GM18499 (cell line): ENCODE data around the gene SNRPD2.
A peak's percentile ranks its signal among the peaks of the same experiment; 100 is the strongest.

Experiments
- ATAC-seq: cut with Tn5 transposase; IDR thresholded peaks from one replicate; pipeline ENCODE4 v1.9.1; 2021; ENCODE audit warnings: moderate number of reproducible peaks; ENCODE audit not compliant: insufficient read depth, unreplicated experiment

SNRPD2 gene

DNA sequence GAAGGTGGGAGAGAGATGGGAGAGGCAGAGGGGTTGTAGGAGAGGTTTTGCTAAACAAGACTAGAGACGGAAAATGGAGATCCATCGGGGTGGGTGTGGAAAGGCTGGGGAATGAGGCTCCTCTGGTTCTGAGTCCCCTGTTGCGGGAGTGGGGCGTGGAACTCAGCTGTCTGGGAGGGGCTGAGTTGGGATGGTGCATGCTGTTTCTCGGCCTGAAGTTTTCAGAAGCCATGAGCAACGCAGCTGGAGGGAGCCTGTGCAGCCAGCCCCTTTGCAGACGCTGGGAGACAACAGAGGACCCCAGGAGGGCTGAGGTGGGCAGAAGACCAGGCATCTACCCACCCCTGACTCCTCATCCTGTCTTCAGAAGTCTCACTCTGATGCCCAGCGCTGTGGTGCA is 31.1 kb downstream of the SNRPD2 start:
- ATAC-seq, result no peak

DNA sequence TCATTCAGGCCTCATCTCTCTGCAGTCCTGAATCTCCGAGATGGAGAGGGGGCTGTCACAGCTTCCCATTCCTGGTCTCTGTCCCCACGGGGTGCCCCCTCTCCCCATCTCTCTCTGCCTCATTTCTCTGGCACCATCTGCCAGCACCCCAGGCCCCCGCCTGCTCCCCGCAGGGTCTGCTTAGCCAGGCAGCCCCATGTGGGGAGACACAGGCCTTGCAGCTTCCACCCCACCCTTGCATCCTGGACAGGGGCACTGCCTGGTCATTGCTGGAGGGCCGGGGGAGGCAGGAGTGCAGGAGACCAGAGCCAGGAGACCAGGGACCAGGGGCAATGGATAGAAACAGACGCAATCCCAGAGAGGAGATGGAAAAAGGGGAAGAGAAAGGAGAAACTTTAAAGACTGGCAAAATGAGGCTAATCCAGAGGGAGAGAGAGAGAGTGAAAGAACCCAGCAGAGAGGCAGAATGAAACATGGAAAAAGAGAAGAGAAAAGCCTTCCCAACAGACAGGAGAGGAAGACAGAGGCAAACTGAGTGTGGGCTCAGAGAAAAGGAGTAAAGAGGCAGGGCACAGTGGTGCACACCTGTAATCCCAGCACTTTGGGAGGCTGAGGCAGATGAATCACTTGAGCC is 32.5 kb downstream of the SNRPD2 start:
- ATAC-seq, result no peak

DNA sequence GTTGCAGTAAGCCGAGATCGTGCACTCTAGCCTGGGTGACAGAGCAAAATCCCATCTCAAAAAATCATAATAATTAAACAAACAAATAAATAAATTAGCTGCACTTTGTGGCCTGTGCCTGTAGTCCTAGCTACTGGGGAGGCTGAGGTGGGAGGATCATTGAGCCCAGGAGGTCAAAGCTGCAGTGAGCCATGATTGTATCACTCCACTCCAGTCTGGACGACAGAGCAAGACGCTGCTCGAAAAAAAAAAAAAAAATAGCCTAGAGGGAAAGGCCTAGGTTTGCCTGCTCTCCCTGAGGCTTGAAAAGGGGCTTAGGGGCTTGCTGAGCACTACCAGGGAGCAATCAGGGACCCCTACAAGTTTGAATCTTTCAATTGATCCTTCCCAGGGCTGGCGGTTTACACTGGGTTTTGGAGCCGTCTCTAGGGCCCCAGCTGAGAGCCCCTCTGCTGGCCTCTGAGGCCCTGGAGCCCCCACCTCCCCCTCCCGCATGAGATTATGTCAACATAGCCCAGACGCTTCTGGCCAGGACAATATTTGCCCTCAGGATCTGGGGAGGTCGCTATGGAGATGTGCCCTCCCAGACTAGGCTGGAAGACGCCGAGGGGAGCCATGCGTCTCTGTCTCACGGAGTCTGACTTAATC is 34.1 kb downstream of the SNRPD2 start:
- ATAC-seq, result no peak

DNA sequence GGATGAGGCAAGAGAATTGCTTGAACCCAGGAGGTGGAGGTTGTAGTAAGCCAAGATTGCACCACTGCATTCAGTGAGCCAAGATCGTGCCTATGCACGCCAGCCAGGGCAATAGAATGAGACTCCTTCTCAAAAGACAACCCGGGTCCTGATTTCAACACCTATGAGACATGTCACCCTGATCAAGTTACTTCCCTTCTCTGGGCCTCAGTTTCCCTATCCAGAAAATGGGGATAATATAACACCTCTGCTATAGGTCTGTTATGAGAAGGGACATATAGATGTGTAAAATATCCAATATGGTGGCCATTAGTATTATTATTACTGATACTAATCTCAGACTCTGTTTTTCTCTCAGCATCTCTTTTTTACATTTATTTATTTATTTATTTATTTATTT is 36.7 kb downstream of the SNRPD2 start:
- ATAC-seq, result no peak

- ATAC-seq, result no peak
Measured at GRCh38 chr19:45653634-45654033, 38.1 kb downstream of the SNRPD2 start.

GRCh38 chr19:45650722-45651121 is 41.0 kb downstream of the SNRPD2 start:
- ATAC-seq, result no peak

GRCh38 chr19:45646345-45646698 is 45.4 kb downstream of the SNRPD2 start:
- ATAC-seq, result no peak

DNA sequence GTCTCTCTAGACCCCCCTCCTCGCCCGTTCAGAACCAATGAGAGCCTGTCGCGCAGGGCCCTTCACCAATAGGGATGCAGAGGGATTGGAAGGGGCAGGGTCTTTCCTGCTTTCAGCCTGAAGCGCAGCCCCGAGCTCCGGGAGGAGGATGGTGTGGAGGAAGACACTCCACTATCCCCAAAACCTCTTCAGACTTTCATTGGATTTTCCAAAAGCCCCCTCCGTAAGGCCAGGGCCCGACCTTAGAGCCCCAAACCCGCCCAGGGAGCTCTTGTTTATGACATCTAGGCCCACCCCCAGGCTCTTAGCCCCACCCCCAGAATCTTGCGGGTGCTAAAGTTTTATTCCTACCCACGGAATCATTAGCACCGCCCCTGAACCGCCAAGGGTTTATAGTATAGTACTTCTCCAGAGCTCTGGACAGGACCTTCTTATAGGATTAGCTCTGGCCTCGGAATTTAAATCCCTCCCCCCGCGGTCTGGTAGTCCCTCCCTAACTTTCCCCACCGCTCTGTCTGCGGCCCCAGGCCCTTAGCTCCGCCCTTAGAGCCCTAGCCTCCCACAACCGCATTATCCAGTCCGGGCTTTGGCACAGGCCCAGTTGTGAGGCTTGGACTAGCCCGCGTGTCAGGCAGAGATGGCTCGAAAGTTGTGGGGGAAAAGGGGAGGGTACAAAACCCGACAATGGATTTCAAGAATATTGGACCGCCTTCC is 46.0 kb downstream of the SNRPD2 start:
- ATAC-seq, result no peak

DNA sequence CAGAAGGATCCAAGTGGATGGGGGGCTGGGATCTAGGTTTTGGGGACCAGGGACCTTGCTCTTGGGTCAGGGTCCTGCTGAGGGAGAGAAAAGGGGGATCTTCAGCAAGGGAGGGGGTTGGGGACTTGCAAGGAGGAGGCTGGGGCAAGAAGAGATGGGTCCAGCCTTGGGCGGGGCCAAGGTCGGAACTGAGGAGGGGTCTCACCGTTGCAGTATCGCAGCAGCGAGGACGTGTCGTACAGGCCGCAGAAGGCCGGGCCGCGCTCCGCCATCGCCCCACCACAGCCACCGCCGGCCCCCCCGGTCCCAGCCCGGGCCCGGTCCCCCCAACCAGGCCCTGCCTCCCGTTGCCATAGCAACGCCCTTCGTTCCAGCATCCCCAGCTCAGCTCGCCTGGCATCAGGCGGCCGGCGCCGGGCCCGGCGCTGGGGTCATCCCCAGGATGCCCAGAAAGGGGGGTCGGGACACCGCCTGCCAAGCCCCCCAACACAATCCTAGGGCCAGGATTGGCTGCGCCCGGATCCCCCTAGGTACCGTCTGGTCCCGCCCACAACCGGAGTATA is 46.6 kb downstream of the SNRPD2 start:
- no peak for ATAC-seq

DNA sequence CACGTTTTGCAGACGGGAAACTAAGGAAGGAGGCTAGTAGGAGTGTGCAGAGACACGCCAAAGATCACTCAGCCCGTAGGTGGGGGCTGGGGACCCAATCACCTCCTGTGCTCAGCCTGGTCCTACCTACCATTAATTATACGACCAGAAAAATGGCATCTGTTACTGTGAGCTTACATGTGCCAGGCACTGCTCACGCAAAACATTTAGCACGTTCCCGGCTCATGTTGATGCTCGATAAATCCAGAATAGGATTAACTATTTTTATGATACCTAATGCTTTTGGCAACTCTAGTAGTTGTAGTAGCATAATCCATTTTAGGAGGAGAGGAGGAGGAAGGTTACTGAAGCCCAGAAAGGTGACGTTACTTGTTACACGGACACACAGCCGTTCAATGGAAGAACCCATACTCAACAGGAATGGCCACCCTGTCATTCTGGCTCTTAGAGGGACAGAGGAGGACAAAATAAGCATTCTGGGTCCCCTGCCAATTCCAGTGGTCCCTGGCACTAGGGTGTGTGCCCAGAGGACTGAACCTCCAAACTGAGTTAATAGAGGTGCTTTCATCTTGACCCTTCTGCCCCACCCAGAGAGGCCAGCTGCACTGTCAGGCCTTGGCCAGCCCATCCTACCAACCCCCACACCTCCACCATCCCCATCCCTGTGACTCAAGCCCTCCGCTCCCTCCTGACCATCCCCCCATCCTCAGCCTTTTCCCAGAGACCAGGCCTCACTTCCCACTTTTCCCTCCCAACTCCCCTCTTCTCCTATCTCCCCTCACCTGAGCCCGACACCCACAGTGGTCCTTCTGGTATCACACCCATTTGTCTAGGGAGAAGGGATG is 47.6 kb downstream of the SNRPD2 start:
- ATAC-seq, result no peak

GRCh38 chr19:45643024-45643926 is 48.5 kb downstream of the SNRPD2 start:
- ATAC-seq, result peak; percentile 14

DNA sequence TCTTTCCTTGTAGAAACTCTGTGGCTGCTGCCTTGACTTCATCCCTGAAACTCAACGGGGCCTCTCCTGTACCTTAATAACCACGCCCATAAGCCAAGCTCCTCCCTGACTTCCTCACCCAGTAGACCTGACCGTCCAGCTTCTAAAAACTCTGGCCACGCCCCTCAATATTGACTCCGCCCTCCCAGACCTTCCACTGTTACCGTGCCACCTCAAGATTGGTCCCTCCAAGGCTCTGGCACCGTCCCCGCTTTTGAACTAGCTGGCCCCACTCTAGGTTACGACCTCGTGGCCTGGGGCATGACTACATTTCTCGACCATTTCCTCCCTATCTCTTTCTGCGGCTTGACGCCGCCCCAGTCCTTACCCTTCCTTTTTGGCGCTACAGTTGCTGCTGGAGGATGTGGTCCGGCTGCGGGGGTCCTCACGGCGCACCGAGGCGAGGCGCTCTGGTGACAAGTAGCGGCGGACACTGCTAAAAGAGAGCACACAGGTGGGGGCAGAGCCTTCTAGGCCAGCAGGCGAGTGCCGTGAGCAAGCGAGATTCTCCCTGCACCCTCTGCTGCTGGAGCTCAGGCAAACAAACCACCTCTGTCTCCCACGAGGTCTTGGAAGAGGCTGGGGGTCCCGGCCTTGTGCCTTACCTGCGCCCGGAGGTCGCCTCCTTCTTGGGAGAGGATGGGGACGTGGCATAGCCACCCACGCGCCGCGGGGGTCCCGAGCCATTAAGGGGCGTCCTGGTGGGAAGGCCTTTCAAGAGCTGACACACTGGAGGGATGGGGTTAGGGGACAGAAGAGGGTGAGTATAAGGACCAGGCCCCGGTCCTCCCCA is 50.3 kb downstream of the SNRPD2 start:
- ATAC-seq, result no peak

DNA sequence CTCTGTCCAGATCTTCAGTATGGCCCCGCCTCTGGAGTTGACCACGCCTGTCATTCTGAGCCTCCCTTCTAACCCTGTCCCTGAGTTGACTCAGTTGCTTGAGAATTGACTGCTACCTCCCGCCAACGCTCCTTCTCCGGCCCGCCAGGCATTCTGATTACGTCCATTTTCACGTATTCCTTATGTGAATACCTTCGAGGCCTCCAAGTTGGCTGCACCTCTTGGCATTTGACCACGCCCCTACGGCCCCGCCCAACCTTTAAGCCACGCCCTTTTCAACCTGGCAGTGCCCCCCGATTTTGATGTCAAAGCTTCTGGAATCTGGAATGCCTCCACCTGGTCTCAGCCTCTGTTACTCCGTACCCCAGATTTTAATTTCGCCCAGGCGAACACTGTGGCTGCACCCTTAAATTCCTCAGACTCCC is 50.9 kb downstream of the SNRPD2 start:
- ATAC-seq, result no peak

DNA sequence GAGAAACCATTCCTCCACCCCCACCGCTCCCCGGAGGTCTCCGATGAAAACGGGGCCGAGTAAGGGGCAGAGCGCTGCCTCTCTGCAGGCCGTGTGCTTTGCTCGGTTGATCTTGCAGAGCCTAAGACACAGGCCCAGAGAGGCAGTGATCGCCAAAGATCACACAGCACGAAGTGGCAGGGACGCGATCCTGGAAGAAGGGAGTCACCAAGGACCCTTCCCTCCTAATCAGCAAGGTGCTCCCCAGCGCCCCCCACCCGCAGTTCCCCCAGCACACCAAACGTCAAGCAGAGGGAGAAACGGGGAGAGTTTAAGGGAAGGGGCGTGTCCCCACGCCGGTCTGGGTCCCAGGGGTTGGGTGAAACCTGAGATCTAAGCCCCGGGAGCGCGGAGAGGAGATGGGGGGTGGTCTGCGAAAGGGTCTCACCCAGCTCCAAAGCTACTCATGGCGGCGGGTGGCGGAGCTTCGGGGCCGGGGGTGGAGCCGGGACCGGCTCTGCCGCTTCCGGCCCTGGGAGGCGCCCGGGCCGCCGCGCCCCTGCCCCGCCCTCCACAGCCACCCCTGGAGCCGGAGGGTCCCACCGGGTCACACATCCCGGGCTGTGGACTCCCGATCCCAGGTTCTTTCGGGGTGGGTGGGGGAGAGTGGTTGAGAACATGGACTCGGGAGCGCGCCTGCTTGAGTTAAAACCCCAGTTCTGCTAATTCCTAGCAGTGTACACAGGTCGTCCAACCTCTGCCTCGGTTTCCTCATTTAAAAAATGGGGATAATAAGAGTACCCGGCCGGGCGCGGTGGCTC is 52.6 kb downstream of the SNRPD2 start, which contains the start of gene EML2:
EML2 (minus strand) TSS at position 468 of the 800 bp plus-strand sequence; CDS start at position 447, 21 bp downstream.
- ATAC-seq, result no peak

GRCh38 chr19:45637890-45638667 is 53.7 kb downstream of the SNRPD2 start:
- ATAC-seq, result no peak
